ENCODE results near the gene GPR89A. TPM values are rescaled to one million over a fixed set of nuclear protein-coding genes. Genes with fewer than 3 reads are reported as not detected.
"Not testable (repeated sequence)": the region's sequence is repeated elsewhere in the genome, so short reads cannot be mapped to it uniquely, and the experiment has no call there.

Gene GPR89A
- total RNA-seq, 1 experiment from 2014 or later: 36.5 TPM

GRCh38 chr1:145686078-145686477 lies 78.3 kb downstream of the GPR89A start:
- DNase-seq (ENCODE audit: low read depth): not testable (repeated sequence)

DNA sequence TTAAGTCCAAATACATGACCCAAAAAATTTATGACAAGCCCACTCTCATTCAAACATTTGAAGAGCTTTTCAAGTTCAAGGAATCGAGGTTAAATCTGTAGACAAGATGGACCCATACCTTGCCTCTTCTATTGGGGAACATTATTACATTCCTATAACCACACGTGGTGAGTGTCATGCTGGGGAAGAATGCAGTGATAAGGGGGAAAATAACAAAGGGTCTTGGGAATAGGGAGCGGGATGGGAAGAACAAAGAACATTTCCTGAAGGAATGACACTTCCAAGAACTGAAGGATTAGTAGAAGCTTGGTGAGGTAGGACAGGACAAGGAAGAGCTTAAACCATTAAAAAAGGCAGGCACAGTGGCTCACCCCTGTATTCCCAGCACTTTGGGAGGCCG lies 80.5 kb downstream of the GPR89A start:
- DNase-seq (ENCODE audit: low read depth): no peak

DNA sequence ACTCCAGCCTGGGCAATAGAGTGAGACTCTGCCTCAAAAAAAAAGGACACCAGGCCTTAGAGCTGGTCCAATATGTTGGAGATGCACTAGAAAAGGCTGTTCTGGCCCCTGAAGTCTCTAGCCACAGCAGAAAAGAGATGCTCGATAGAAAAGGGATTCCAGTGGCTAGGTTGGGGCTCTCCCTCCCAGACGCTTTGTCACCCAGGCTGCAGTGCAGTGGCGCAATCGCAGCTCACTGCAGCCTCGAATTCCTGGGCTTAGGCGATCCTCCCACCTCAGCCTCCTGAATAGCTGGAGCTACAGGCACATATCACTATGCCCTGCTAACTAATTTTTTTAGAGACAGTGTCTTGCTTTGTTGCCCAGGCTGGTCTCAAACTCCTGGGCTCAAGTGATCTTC lies 81.1 kb downstream of the GPR89A start:
- DNase-seq (ENCODE audit: low read depth): no peak

- DNase-seq (ENCODE audit: low read depth): peak; percentile 39
These were observed 82.1 kb downstream of the GPR89A start for GRCh38 chr1:145689922-145690321.

- DNase-seq (ENCODE audit: low read depth): peak; percentile 81
These were observed 83.1 kb downstream of the GPR89A start for GRCh38 chr1:145690587-145691558.

GRCh38 chr1:145692785-145693443 lies 85.1 kb downstream of the GPR89A start:
- DNase-seq (ENCODE audit: low read depth): no peak

- DNase-seq (ENCODE audit: low read depth): no peak
These were observed 88.2 kb downstream of the GPR89A start for GRCh38 chr1:145695821-145696629.

GRCh38 chr1:145696630-145696960 lies 88.8 kb downstream of the GPR89A start:
- DNase-seq (ENCODE audit: low read depth): no peak

DNA sequence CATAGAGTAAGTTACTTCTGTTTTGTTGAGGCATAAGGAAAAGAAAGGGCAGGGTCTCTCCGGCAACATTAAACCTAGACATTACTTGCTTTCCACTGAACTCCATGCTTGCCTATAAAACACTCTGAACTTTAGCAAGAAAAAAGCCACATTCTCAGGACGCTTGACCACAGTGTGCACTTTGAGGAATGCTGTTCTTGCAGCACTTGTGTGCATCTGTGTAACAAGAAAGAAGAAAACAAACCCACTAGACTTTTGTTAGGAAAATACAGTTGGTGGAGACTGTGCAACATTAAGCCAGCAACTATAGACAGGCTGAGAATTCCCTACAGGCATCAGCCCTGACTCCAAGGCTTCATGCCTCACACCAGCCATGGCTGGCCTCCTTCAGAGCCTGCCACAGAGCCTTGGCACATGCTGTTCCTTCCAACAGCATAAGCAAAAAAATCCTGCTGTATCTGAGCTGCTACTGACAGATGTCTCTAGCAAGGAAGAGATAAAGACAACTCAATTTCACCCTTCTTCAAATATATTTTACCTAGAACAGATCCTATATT lies 93.6 kb downstream of the GPR89A start:
- DNase-seq (ENCODE audit: low read depth): no peak

- no peak for DNase-seq (ENCODE audit: low read depth)
These were observed 94.3 kb downstream of the GPR89A start for GRCh38 chr1:145702052-145702451.

- no peak for DNase-seq (ENCODE audit: low read depth)
These were observed 95.0 kb downstream of the GPR89A start for GRCh38 chr1:145702826-145703225.

DNA sequence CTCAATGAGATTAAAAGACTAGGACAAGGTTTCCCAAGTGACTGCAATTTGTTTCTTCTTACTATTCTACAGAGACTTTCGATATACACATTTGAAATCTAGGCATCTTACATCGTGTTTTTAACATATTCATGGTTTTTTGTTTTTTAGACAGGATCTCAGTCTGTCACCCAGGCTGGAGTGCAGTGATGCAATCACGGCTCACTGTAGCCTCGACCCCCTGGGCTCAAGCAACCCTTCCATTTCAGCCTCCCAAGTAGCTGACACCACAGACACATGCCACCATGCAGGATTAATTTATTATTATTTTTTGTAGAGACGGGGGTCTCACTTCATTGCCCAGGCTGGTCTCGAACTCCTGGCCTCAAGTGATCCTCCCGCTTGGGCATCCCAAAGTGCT lies 97.8 kb downstream of the GPR89A start:
- no peak for DNase-seq (ENCODE audit: low read depth)

GRCh38 chr1:145706086-145706664 lies 98.4 kb downstream of the GPR89A start:
- DNase-seq (ENCODE audit: low read depth): peak; percentile 79

GRCh38 chr1:145707183-145707867 lies 99.5 kb downstream of the GPR89A start, which contains the start of gene PDZK1:
Gene PDZK1 (minus strand): TSS chr1:145707368. CDS start chr1:145688021, 19,347 bp downstream.
- peak; percentile 10 for DNase-seq (ENCODE audit: low read depth)

DNA sequence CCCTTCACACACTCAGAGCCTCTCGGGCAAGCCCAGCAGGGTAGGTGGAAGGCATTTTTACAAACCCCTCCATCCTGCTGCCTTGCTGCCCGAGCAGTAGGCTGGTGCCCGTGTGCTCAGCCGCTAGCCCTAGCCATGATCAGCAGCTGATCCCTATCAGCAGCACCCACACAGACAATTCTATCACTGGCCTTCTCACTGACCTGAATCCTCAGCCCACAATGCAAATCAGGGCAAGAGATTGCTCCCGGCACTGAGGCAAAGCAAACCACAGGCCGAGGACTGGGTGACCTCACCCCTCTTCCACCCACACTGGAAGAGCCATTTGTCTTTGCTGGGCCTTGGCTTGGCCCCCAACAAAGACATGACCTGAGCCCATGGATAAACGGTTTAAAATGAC lies 100.3 kb downstream of the GPR89A start:
- DNase-seq (ENCODE audit: low read depth): peak; percentile 58

GRCh38 chr1:145710291-145711027 lies 102.7 kb downstream of the GPR89A start:
- no peak for DNase-seq (ENCODE audit: low read depth)

DNA sequence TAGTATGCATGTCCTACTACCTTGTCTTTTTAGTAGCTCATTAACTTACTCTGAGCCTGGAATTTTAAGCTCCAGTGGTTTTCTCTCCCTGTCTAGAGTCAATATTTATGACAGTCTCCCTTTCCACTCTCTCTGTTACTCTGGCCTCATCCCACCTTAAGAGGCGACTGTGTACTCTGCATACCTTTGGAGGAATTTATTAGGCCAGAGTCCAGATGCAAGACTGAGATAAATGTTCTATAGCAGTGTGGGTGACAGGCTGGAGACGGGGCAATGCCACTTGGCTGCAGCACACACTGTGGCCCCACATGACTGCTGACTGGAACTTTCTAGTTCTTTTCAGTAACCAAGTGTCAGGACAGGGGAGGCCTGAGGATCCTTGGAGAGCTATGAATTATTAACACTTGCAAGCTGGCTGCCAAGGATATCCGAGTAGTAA lies 103.4 kb downstream of the GPR89A start:
- DNase-seq (ENCODE audit: low read depth): no peak

- no peak for DNase-seq (ENCODE audit: low read depth)
These were observed 106.8 kb downstream of the GPR89A start for GRCh38 chr1:145714524-145715111.

GRCh38 chr1:145716641-145717345 lies 109.0 kb downstream of the GPR89A start:
- DNase-seq (ENCODE audit: low read depth): no peak

Data from Daoy (cell line).